ENCODE results near the gene PTPRZ1.

PTPRZ1 gene

GRCh38 chr7:121885166-121885920 lies 12.4 kb downstream of the PTPRZ1 start:
- TF ChIP-seq CTCF (IDR thresholded peaks at IDR 0.05; ENCODE audit: low read depth, low read length), result no peak
- H3K4me3 ChIP-seq (replicated peaks in 1 of 2; ENCODE audit: low read depth in 2 of 2, low read length in 2 of 2), result no peak overlapping the region
- no peak for DNase-seq (ENCODE audit: low read depth in 2 of 2)

- no peak for DNase-seq (ENCODE audit: low read depth in 2 of 2)
- H3K4me3 ChIP-seq (replicated peaks in 1 of 2; ENCODE audit: low read depth in 2 of 2, low read length in 2 of 2), result no peak overlapping the region
- TF ChIP-seq CTCF (IDR thresholded peaks at IDR 0.05; ENCODE audit: low read depth, low read length), result no peak
Observed at GRCh38 chr7:121887634-121888033, 14.7 kb downstream of the PTPRZ1 start.

GRCh38 chr7:121890833-121891232 lies 17.9 kb downstream of the PTPRZ1 start:
- TF ChIP-seq CTCF (IDR thresholded peaks at IDR 0.05; ENCODE audit: low read depth, low read length), result no peak
- no peak for DNase-seq (ENCODE audit: low read depth in 2 of 2)

GRCh38 chr7:121891731-121892130 lies 18.8 kb downstream of the PTPRZ1 start:
- TF ChIP-seq CTCF (IDR thresholded peaks at IDR 0.05; ENCODE audit: low read depth, low read length), result no peak
- no peak overlapping the region for H3K4me3 ChIP-seq (replicated peaks in 1 of 2; ENCODE audit: low read depth in 2 of 2, low read length in 2 of 2)
- DNase-seq (ENCODE audit: low read depth in 2 of 2), result no peak

More at GRCh38 chr7:121890833-121891232, 17.9 kb downstream of the PTPRZ1 start:
- H3K4me3 ChIP-seq (replicated peaks in 1 of 2; ENCODE audit: low read depth in 2 of 2, low read length in 2 of 2), result no peak overlapping the region

- TF ChIP-seq CTCF (IDR thresholded peaks at IDR 0.05; ENCODE audit: low read depth, low read length), result no peak
- H3K4me3 ChIP-seq (replicated peaks in 1 of 2; ENCODE audit: low read depth in 2 of 2, low read length in 2 of 2), result no peak overlapping the region
- DNase-seq (ENCODE audit: low read depth in 2 of 2), result no peak
Observed at GRCh38 chr7:121901026-121901425, 28.1 kb downstream of the PTPRZ1 start.

GRCh38 chr7:121904120-121904519 lies 31.2 kb downstream of the PTPRZ1 start:
- no peak for TF ChIP-seq CTCF (IDR thresholded peaks at IDR 0.05; ENCODE audit: low read depth, low read length)
- H3K4me3 ChIP-seq (replicated peaks in 1 of 2; ENCODE audit: low read depth in 2 of 2, low read length in 2 of 2), result no peak overlapping the region
- DNase-seq (ENCODE audit: low read depth in 2 of 2), result no peak

- no peak for TF ChIP-seq CTCF (IDR thresholded peaks at IDR 0.05; ENCODE audit: low read depth, low read length)
- no peak overlapping the region for H3K4me3 ChIP-seq (replicated peaks in 1 of 2; ENCODE audit: low read depth in 2 of 2, low read length in 2 of 2)
- DNase-seq (ENCODE audit: low read depth in 2 of 2), result no peak
Observed at GRCh38 chr7:121908042-121908441, 35.1 kb downstream of the PTPRZ1 start.
